HepG2 (cell line): ENCODE measurements around the gene ATG16L1. TPM values are rescaled to one million over a fixed set of nuclear protein-coding genes. Genes with fewer than 3 reads are reported as not detected.

Experiments
- ATAD3A ChIP-seq: sonication (generic); formaldehyde crosslinking; IDR thresholded peaks from 2 replicates; pipeline ENCODE4 v1.4.0; 2020; ENCODE audit warnings: missing genetic modification reagents
- CREBL2 ChIP-seq: sonication (generic); formaldehyde crosslinking; IDR thresholded peaks from 2 replicates; pipeline ENCODE4 v1.8.1; 2023; ENCODE audit warnings: missing genetic modification reagents, mild to moderate bottlenecking, borderline replicate concordance
- FOXA1 ChIP-seq, 2 experiments: fragments of 450-650 bp in 1 of 2; sonication (generic) in 1 of 2; formaldehyde crosslinking in 1 of 2; IDR thresholded peaks; 2 replicates each; pipeline versions ENCODE4 v1.4.0 to v1.6.1; 2016 to 2020; ENCODE audit warnings: missing genetic modification reagents in 1 of 2
- FOXP4 ChIP-seq: sonication (generic); formaldehyde crosslinking; IDR thresholded peaks from 2 replicates; pipeline ENCODE4 v1.4.0; 2020; ENCODE audit warnings: missing genetic modification reagents
- NFE2L1 ChIP-seq: sonication (generic); formaldehyde crosslinking; IDR thresholded peaks from 2 replicates; pipeline ENCODE4 v1.4.0; 2020; ENCODE audit warnings: missing genetic modification reagents, mild to moderate bottlenecking, borderline replicate concordance
- SRSF1 ChIP-seq: fragments of 200-400 bp; formaldehyde crosslinking; optimal IDR thresholded peaks from 2 replicates; pipeline ENCODE3; 2017; ENCODE audit warnings: mild to moderate bottlenecking, low read depth, low read length, moderate library complexity
- TFE3 ChIP-seq: IDR thresholded peaks from 2 replicates; pipeline ENCODE4 v1.6.1; 2016
- YEATS2 ChIP-seq: sonication (generic); formaldehyde crosslinking; IDR thresholded peaks from 2 replicates; pipeline ENCODE4 v1.4.0; 2020; ENCODE audit warnings: missing genetic modification reagents, borderline replicate concordance
- ZBTB21 ChIP-seq: sonication (generic); formaldehyde crosslinking; IDR thresholded peaks from 2 replicates; pipeline ENCODE4 v1.4.0; 2020; ENCODE audit warnings: missing genetic modification reagents
- ZBTB40 ChIP-seq, 2 experiments: fragments of 450-650 bp in 1 of 2; sonication (generic) in 1 of 2; formaldehyde crosslinking in 1 of 2; IDR thresholded peaks; 2 replicates each; pipeline versions ENCODE4 v1.6.1 to v1.8.0; 2016 to 2022; ENCODE audit warnings: antibody characterized with exemption in 1 of 2, mild to moderate bottlenecking in 1 of 2, missing genetic modification reagents in 1 of 2
- ZNF292 ChIP-seq: sonication (generic); formaldehyde crosslinking; IDR thresholded peaks from 2 replicates; pipeline ENCODE4 v1.8.1; 2022; ENCODE audit warnings: mild to moderate bottlenecking, low read depth, missing genetic modification reagents, borderline replicate concordance
- ZNF362 ChIP-seq: sonication (generic); formaldehyde crosslinking; IDR thresholded peaks from 2 replicates; pipeline ENCODE4 v1.4.0; 2020; ENCODE audit warnings: missing genetic modification reagents, mild to moderate bottlenecking, borderline replicate concordance
- ZNF792 ChIP-seq: IDR thresholded peaks from 2 replicates; pipeline ENCODE4 v1.6.1; 2016
- polyA plus RNA-seq, 8 experiments: library from polyadenylated mRNA; depleted of rRNA in 3 of 8; stranded (reverse) in 7 of 8; unstranded in 1 of 8; fragments of >200 nt; fragmentation: Illumina TruSeq in 4 of 8; extraction: Trizol in 4 of 8; gene quantifications; 2 replicates each; pipeline versions ENCODE4 v1.2.1 to v1.2.3, GENCODE V29; 2011 to 2016; ENCODE audit warnings: low read depth in 4 of 8, missing spikeins in 1 of 8, mixed read lengths in 1 of 8; ENCODE audit not compliant: insufficient read depth in 1 of 8
- total RNA-seq, 5 experiments: library from RNA; depleted of rRNA; stranded (reverse); fragments of >200 nt; fragmentation: Illumina TruSeq; extraction: Trizol; gene quantifications; 2 replicates each; pipeline ENCODE4 v1.2.3, GENCODE V29; 2016; ENCODE audit warnings: low read depth in 1 of 5

ATG16L1 gene
- total and polyA plus RNA-seq, 2 of the 13 experiments (the other 11 are each of a cell fraction or from before 2014, with no cell fraction given) = 26.0 to 51.7 TPM

GRCh38 chr2:233251306-233252116 is at the start of gene ATG16L1 (continued):
- TF ChIP-seq ZBTB40 (IDR thresholded peaks at IDR 0.05) (peak; percentile 83), ZBTB40 (CRISPR knock-in tag; IDR thresholded peaks at IDR 0.05) (peak; percentile 91), TFE3 (CRISPR knock-in tag) (peak; percentile 90), ZNF292 (CRISPR knock-in tag) (peak; percentile 89), SRSF1 (peak; percentile 94), ATAD3A (CRISPR knock-in tag) (no peak), CREBL2 (CRISPR knock-in tag) (no peak; the same call in 1 of the 2 replicates), ZBTB21 (CRISPR knock-in tag) (peak; percentile 98), ZNF792 (CRISPR knock-in tag) (peak; percentile 98), YEATS2 (CRISPR knock-in tag) (peak; percentile 99), FOXP4 (CRISPR knock-in tag) (peak; percentile 62), NFE2L1 (CRISPR knock-in tag) (no peak), ZNF362 (CRISPR knock-in tag) (peak; percentile 83; the same call in 1 of the 2 replicates), FOXA1 (IDR thresholded peaks at IDR 0.05) (no peak), FOXA1 (CRISPR knock-in tag; IDR thresholded peaks at IDR 0.05) (peak; percentile 62)
